Mesothelial cell of epicardium (in vitro differentiated cells): ENCODE measurements around the gene EPGN. TPM values are rescaled to one million over a fixed set of nuclear protein-coding genes. Genes with fewer than 3 reads are reported as not detected.
A peak's percentile ranks its signal among the peaks of the same experiment; 100 is the strongest.

Experiments
- DNase-seq, 2 experiments: peaks; one replicate each; pipeline ENCODE4 v3.0.0; 2021; ENCODE audit warnings: low spot score in 2 of 2; ENCODE audit not compliant: unreplicated experiment in 2 of 2
- H3K27ac Mint-ChIP-seq: 2 replicates; pipeline ENCODE4 v1.8.0; 2021; ENCODE audit warnings: mixed read lengths
- H3K27me3 Mint-ChIP-seq: 2 replicates; pipeline ENCODE4 v1.8.0; 2021; ENCODE audit warnings: low read depth, mixed read lengths
- H3K36me3 Mint-ChIP-seq: 2 replicates; pipeline ENCODE4 v1.8.0; 2021; ENCODE audit warnings: mixed read lengths
- H3K4me1 Mint-ChIP-seq: 2 replicates; pipeline ENCODE4 v1.8.0; 2021; ENCODE audit warnings: mixed read lengths
- H3K4me3 Mint-ChIP-seq: 2 replicates; pipeline ENCODE4 v1.8.0; 2021; ENCODE audit warnings: mild to moderate bottlenecking, moderate library complexity, mixed read lengths
- H3K9me3 Mint-ChIP-seq: 2 replicates; pipeline ENCODE4 v1.8.0; 2021; ENCODE audit warnings: mixed read lengths
- total RNA-seq: library from RNA; stranded (reverse); gene quantifications from 3 replicates; pipeline ENCODE4 v1.2.1, GENCODE V29; 2021
- TF ChIP-seq, protein P1 (sequence below): fragments of 200-600 bp; sonication (generic); IDR thresholded peaks from one replicate; pipeline ENCODE4 v1.5.0; 2021; ENCODE audit warnings: antibody characterized with exemption; ENCODE audit not compliant: unreplicated experiment

EPGN gene
- total RNA-seq, 1 donor from 2014 or later, result 8.0 TPM

DNA sequence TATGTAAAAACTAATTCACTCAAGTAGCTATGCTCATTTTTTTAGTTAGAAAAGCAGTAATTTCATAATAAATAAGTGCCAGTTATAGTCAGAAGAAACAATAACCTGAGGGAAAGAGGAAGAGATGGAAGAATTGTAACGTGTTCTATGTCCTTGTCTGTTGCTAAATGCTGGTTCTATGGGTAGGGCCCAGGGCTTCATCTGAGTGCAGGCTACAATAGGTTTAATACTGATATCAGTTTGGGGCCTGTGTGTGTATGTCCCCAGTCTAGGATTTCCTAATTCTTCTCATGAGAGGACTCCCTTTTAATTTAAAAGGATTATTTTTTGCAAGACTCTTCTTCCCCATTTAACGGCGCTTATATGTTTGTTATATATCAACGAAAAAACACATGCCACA lies 53.4 kb downstream of the EPGN start:
- no peak overlapping the region for H3K4me3 Mint-ChIP-seq
- peaks cover 26% of the 10 kb centered on the region for H3K4me1 Mint-ChIP-seq
- peaks cover 37% of the 10 kb centered on the region for H3K27me3 Mint-ChIP-seq
- H3K36me3 Mint-ChIP-seq, result no peaks in the 10 kb centered on the region
- no peak overlapping the region for H3K27ac Mint-ChIP-seq
- no peaks in the 10 kb centered on the region for H3K9me3 Mint-ChIP-seq
- TF ChIP-seq, protein P1, sequence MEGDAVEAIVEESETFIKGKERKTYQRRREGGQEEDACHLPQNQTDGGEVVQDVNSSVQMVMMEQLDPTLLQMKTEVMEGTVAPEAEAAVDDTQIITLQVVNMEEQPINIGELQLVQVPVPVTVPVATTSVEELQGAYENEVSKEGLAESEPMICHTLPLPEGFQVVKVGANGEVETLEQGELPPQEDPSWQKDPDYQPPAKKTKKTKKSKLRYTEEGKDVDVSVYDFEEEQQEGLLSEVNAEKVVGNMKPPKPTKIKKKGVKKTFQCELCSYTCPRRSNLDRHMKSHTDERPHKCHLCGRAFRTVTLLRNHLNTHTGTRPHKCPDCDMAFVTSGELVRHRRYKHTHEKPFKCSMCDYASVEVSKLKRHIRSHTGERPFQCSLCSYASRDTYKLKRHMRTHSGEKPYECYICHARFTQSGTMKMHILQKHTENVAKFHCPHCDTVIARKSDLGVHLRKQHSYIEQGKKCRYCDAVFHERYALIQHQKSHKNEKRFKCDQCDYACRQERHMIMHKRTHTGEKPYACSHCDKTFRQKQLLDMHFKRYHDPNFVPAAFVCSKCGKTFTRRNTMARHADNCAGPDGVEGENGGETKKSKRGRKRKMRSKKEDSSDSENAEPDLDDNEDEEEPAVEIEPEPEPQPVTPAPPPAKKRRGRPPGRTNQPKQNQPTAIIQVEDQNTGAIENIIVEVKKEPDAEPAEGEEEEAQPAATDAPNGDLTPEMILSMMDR, result no peak
- DNase-seq, result no peak

DNA sequence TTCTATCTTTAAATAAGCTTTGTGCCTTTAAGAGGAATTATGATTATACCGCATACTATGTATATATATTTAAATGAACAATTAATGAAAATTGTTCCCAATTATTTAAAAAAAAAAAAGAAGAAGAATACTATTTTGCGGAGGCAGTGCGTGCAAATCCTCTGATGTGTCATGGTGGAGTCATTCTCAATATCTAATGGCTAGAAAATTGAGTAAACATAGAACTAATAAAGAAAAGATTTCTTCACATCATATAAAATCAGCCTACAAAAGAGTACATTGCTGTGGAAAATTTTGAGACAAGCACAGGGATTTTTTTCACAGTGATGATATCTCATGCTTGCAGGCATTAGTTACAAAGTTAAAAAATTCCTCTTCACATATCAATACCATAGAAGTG lies 54.1 kb downstream of the EPGN start:
- DNase-seq, result no peak
- Mint-ChIP-seq H3K4me3 (no peak overlapping the region), H3K9me3 (no peaks in the 10 kb centered on the region), H3K27me3 (peaks cover 41% of the 10 kb centered on the region), H3K27ac (no peak overlapping the region), H3K4me1 (peaks cover 26% of the 10 kb centered on the region), H3K36me3 (no peaks in the 10 kb centered on the region)
- TF ChIP-seq, protein P1, result no peak

DNA sequence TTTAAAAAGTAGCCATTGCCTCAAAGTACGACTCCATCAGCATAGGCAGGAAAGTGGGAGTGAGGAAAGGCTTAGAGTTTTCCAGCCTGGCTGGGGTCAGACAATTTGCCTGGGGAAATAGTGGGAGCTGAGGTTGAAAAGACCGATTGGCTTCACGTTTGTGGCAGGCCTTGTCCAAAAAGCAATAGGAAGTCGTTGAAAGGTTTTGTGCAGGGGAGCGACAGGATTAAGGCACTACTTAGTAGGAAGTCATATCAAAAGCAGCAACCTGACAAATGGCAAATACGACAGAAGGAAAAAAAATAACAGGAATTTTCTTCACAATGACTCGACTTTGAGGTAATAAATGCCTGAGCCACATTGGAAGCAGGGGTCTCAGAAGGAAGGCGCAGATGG lies 56.0 kb downstream of the EPGN start:
- no peaks in the 10 kb centered on the region for H3K36me3 Mint-ChIP-seq
- H3K27ac Mint-ChIP-seq, result no peak overlapping the region
- no peak for DNase-seq
- peaks cover 21% of the 10 kb centered on the region for H3K4me1 Mint-ChIP-seq
- H3K9me3 Mint-ChIP-seq, result no peaks in the 10 kb centered on the region
- H3K27me3 Mint-ChIP-seq, result peaks cover 49% of the 10 kb centered on the region
- H3K4me3 Mint-ChIP-seq, result peak overlapping the region; percentile 63
- TF ChIP-seq, protein P1, result no peak

DNA sequence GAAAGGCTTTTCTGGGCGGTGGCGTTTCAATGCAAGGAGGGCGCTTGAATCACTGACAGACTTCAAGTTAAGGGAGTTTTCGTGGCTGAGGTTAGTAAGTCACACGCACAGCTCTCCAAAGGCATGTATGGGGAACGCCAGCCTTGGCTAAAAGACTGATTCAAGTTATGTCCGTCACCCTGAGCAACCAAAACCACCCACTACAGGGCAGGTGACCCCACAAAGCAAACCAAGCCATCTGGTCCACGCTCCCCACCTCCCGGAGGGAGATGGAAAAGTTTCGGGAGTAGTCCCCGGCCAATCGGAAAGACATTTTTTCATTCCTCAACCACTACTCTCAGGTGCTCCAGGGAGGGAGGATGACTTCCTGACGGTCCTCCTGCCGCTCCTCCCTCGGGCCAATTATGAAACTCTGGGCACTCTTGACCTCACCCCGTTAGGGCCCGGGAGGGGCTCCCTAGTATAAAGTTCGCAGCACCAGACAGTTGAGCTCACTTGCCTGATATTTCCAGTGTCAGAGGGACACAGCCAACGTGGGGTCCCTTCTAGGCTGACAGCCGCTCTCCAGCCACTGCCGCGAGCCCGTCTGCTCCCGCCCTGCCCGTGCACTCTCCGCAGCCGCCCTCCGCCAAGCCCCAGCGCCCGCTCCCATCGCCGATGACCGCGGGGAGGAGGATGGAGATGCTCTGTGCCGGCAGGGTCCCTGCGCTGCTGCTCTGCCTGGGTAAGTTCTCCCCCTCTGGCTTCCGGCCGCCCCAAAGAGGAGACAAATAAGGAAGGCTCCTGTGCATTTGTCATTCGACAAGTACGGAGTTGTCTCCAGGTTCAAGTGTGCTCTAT lies 56.6 kb downstream of the EPGN start, which contains the start of gene EREG:
Gene EREG (plus strand): TSS at position 494 of the 840 bp plus-strand sequence. CDS start 164 bp downstream, at position 658.
- Mint-ChIP-seq H3K27me3 (peaks cover 49% of the 10 kb centered on the region), H3K36me3 (no peaks in the 10 kb centered on the region), H3K27ac (no peak within 1 kb of the TSS), H3K4me3 (peak within 1 kb of the TSS; percentile 63), H3K9me3 (no peaks in the 10 kb centered on the region), H3K4me1 (peaks cover 21% of the 10 kb centered on the region)
- peak; percentile 31 to 51 for DNase-seq
- TF ChIP-seq, protein P1, result no peak

DNA sequence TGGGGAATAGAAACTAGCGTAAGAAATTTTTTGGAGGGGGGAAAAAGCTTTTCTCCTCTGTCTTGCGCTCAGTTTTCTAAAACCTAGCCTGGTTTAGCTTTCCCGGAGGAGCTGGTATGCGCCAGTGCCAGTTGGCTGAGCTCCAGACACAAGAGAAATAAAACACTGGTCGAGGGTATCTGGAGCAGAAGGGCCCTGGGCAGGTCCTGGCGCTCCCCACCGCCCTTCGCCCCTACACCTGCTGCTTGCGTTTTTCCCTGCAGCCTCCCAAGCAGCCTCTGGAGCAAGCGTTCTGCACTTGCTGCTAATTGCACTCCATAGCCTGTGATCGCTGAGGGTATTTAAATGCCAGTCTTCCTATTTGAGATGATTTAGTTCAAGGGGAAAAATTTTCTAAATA lies 57.5 kb downstream of the EPGN start:
- Mint-ChIP-seq H3K4me1 (peaks cover 21% of the 10 kb centered on the region), H3K27ac (no peak overlapping the region), H3K36me3 (no peaks in the 10 kb centered on the region), H3K9me3 (no peaks in the 10 kb centered on the region), H3K27me3 (peaks cover 49% of the 10 kb centered on the region), H3K4me3 (peak overlapping the region; percentile 63)
- DNase-seq, result peak in 1 of 2 experiments; percentile 39
- TF ChIP-seq, protein P1, result no peak

Other genes starting within 250 kb of the EPGN start
- 8.7 to 12.7 TPM (median 9.8 TPM) in 3 replicates for gene CXCL2, start 209.3 kb upstream of the EPGN start, total RNA-seq
- gene MTHFD2L, start 150.4 kb upstream of the EPGN start, total RNA-seq, result 19.2 to 21.1 TPM (median 20.9 TPM) in 3 replicates
- 0.04 to 0.22 TPM in 2 of 3 replicates, not detected in the other for gene EREG, start 56.7 kb downstream of the EPGN start, total RNA-seq
- gene AREG, start 136.7 kb downstream of the EPGN start, total RNA-seq, result 1.3 to 1.7 TPM (median 1.5 TPM) in 3 replicates